ENCODE results near the gene HHATL. TPM values are rescaled to one million over a fixed set of nuclear protein-coding genes. Genes with fewer than 3 reads are reported as not detected.
A peak's percentile ranks its signal among the peaks of the same experiment; 100 is the strongest.

The HHATL gene
- total and polyA plus RNA-seq, 4 donors, result 0.39 to 2.7 (median 0.62) TPM

GRCh38 chr3:42673082-42673481 is 29.5 kb downstream of the HHATL start:
- no peak overlapping the region for H3K9ac ChIP-seq (ENCODE audit: insufficient read depth in 1 of 2, low read length in 2 of 2)
- peaks cover 0 to 11% (median 2%) of the 10 kb centered on the region in 4 donors for H3K9me3 ChIP-seq (ENCODE audit: control insufficient read depth in 4 of 4, insufficient read depth in 3 of 4, low read length in 3 of 4)
- H3K27ac ChIP-seq (ENCODE audit: low read depth in 1 of 2, low read length in 1 of 2), result no peak overlapping the region
- ATAC-seq (ENCODE audit: insufficient read depth, low FRiP score), result no peak
- no peak overlapping the region for H3K4me3 ChIP-seq
- no peak for TF ChIP-seq CTCF (IDR thresholded peaks at IDR 0.05; ENCODE audit: control extremely low read depth, extremely low read depth)
- peak in 1 of 3 donors; percentile 5 for DNase-seq
- H3K27me3 ChIP-seq (ENCODE audit: control insufficient read depth in 3 of 3, insufficient read depth in 3 of 3, low read length in 2 of 3), result no peaks in the 10 kb centered on the region
- H3K36me3 ChIP-seq (ENCODE audit: control insufficient read depth in 4 of 4, insufficient read depth in 4 of 4, low read length in 4 of 4), result no peaks in the 10 kb centered on the region
- no peaks in the 10 kb centered on the region for H3K4me1 ChIP-seq (ENCODE audit: control insufficient read depth in 5 of 5, insufficient read depth in 5 of 5, low read length in 5 of 5)

GRCh38 chr3:42672515-42672914 is 30.1 kb downstream of the HHATL start:
- WGBS, 2 donors, result 27 to 33% methylated on average over 1 of the region's 1 CpG

GRCh38 chr3:42670670-42671069 is 31.9 kb downstream of the HHATL start:
- TF ChIP-seq CTCF (IDR thresholded peaks at IDR 0.05; ENCODE audit: control extremely low read depth, extremely low read depth), result no peak
- Histone ChIP-seq H3K27ac (ENCODE audit: low read depth in 1 of 2, low read length in 1 of 2) (no peak overlapping the region), H3K9me3 (ENCODE audit: control insufficient read depth in 4 of 4, insufficient read depth in 3 of 4, low read length in 3 of 4) (peaks cover 0 to 8% (median 1%) of the 10 kb centered on the region in 4 donors), H3K27me3 (ENCODE audit: control insufficient read depth in 3 of 3, insufficient read depth in 3 of 3, low read length in 2 of 3) (no peaks in the 10 kb centered on the region), H3K4me3 (no peak overlapping the region), H3K36me3 (ENCODE audit: control insufficient read depth in 4 of 4, insufficient read depth in 4 of 4, low read length in 4 of 4) (no peaks in the 10 kb centered on the region), H3K4me1 (ENCODE audit: control insufficient read depth in 5 of 5, insufficient read depth in 5 of 5, low read length in 5 of 5) (peaks cover 0 to 7% (median 0%) of the 10 kb centered on the region in 5 donors), H3K9ac (ENCODE audit: insufficient read depth in 1 of 2, low read length in 2 of 2) (no peak overlapping the region)
- 90 to 94% methylated on average over 1 of the region's 1 CpG for WGBS, 2 donors
- DNase-seq (peak in 1 of 3 donors; percentile 5), ATAC-seq (ENCODE audit: insufficient read depth, low FRiP score) (no peak)

More at GRCh38 chr3:42672515-42672914, 30.1 kb downstream of the HHATL start:
- DNase-seq, result no peak
- Histone ChIP-seq H3K4me1 (ENCODE audit: control insufficient read depth in 5 of 5, insufficient read depth in 5 of 5, low read length in 5 of 5) (peaks cover 0 to 2% (median 0%) of the 10 kb centered on the region in 5 donors), H3K9me3 (ENCODE audit: control insufficient read depth in 4 of 4, insufficient read depth in 3 of 4, low read length in 3 of 4) (peaks cover 0 to 11% (median 2%) of the 10 kb centered on the region in 4 donors), H3K27me3 (ENCODE audit: control insufficient read depth in 3 of 3, insufficient read depth in 3 of 3, low read length in 2 of 3) (no peaks in the 10 kb centered on the region), H3K4me3 (no peak overlapping the region), H3K27ac (ENCODE audit: low read depth in 1 of 2, low read length in 1 of 2) (no peak overlapping the region), H3K36me3 (ENCODE audit: control insufficient read depth in 4 of 4, insufficient read depth in 4 of 4, low read length in 4 of 4) (no peaks in the 10 kb centered on the region), H3K9ac (ENCODE audit: insufficient read depth in 1 of 2, low read length in 2 of 2) (no peak overlapping the region)
- ATAC-seq (ENCODE audit: insufficient read depth, low FRiP score), result no peak
- TF ChIP-seq CTCF (IDR thresholded peaks at IDR 0.05; ENCODE audit: control extremely low read depth, extremely low read depth), result no peak

GRCh38 chr3:42670051-42670576 is 32.5 kb downstream of the HHATL start:
- Histone ChIP-seq H3K9ac (ENCODE audit: insufficient read depth in 1 of 2, low read length in 2 of 2) (no peak overlapping the region), H3K27ac (ENCODE audit: low read depth in 1 of 2, low read length in 1 of 2) (no peak overlapping the region), H3K27me3 (ENCODE audit: control insufficient read depth in 3 of 3, insufficient read depth in 3 of 3, low read length in 2 of 3) (no peaks in the 10 kb centered on the region), H3K36me3 (ENCODE audit: control insufficient read depth in 4 of 4, insufficient read depth in 4 of 4, low read length in 4 of 4) (no peaks in the 10 kb centered on the region), H3K9me3 (ENCODE audit: control insufficient read depth in 4 of 4, insufficient read depth in 3 of 4, low read length in 3 of 4) (peaks cover 0 to 8% (median 1%) of the 10 kb centered on the region in 4 donors), H3K4me3 (no peak overlapping the region), H3K4me1 (ENCODE audit: control insufficient read depth in 5 of 5, insufficient read depth in 5 of 5, low read length in 5 of 5) (peaks cover 0 to 7% (median 0%) of the 10 kb centered on the region in 5 donors)
- peak in 1 of 3 donors; percentile 6 for DNase-seq
- 81 to 92% methylated on average over 7 of the region's 7 CpGs for WGBS, 2 donors
- no peak for ATAC-seq (ENCODE audit: insufficient read depth, low FRiP score)
- TF ChIP-seq CTCF (IDR thresholded peaks at IDR 0.05; ENCODE audit: control extremely low read depth, extremely low read depth), result no peak
